MCF 10A (cell line): ENCODE data around the gene BRD7. TPM values are rescaled to one million over a fixed set of nuclear protein-coding genes. Genes with fewer than 3 reads are reported as not detected.

Source experiments
- BruUV-seq: library from RNA; stranded (reverse); fragments of 400-500 nt; replicated peaks from 2 replicates; lab custom pipeline; 2021; lab: Mats Ljungman, UMichigan
- CTCF ChIA-PET: fragments of 300-600 bp; sonication (Branson Sonifier 250); formaldehyde crosslinking; extraction: SDS; loops from one replicate; lab custom pipeline; 2021; ENCODE audit warnings: antibody characterized with exemption, inconsistent platforms; lab: Yijun Ruan, JAX
- POLR2A ChIA-PET: fragments of 300-600, 350-650 bp; sonication (Branson Sonifier 250); formaldehyde crosslinking; extraction: SDS; loops from one replicate; lab custom pipeline; 2020; ENCODE audit warnings: antibody characterized with exemption, inconsistent platforms; lab: Yijun Ruan, JAX
- DNase-seq: peaks from one replicate; pipeline ENCODE4 v3.0.0-alpha.2; 2018; ENCODE audit not compliant: unreplicated experiment
- H3K27ac Mint-ChIP-seq: one replicate; pipeline ENCODE4 v1.8.0; 2022; ENCODE audit warnings: mild to moderate bottlenecking, low read depth, mixed read lengths; ENCODE audit not compliant: unreplicated experiment
- H3K27me3 Mint-ChIP-seq: one replicate; pipeline ENCODE4 v1.8.0; 2022; ENCODE audit warnings: mixed read lengths; ENCODE audit not compliant: insufficient read depth, unreplicated experiment
- H3K36me3 Mint-ChIP-seq: one replicate; pipeline ENCODE4 v1.8.0; 2022; ENCODE audit warnings: mild to moderate bottlenecking, moderate library complexity, mixed read lengths; ENCODE audit not compliant: insufficient read depth, unreplicated experiment
- H3K4me1 Mint-ChIP-seq: one replicate; pipeline ENCODE4 v1.8.0; 2022; ENCODE audit warnings: mixed read lengths; ENCODE audit not compliant: insufficient read depth, unreplicated experiment
- H3K4me3 Mint-ChIP-seq: one replicate; pipeline ENCODE4 v1.8.0; 2022; ENCODE audit warnings: mild to moderate bottlenecking, moderate library complexity, mixed read lengths; ENCODE audit not compliant: unreplicated experiment
- H3K9me3 Mint-ChIP-seq: one replicate; pipeline ENCODE4 v1.8.0; 2022; ENCODE audit warnings: mixed read lengths; ENCODE audit not compliant: unreplicated experiment
- intact Hi-C: fragments of 100-400 bp; cut with micrococcal nuclease; formaldehyde crosslinking; loops from 2 replicates; pipeline ENCODE4 v1.14.1; 2022
- total RNA-seq: library from RNA; stranded (reverse); gene quantifications from 2 replicates; pipeline ENCODE4 v1.2.3, GENCODE V29; 2022
- TF ChIP-seq, protein P1 (sequence below): fragments of 200-600 bp; IDR thresholded peaks from one replicate; pipeline ENCODE4 v1.8.0; 2022; ENCODE audit warnings: antibody characterized with exemption, mild to moderate bottlenecking; ENCODE audit not compliant: unreplicated experiment

Gene BRD7
- total RNA-seq, 1 experiment from 2014 or later, result 75.9 TPM

DNA sequence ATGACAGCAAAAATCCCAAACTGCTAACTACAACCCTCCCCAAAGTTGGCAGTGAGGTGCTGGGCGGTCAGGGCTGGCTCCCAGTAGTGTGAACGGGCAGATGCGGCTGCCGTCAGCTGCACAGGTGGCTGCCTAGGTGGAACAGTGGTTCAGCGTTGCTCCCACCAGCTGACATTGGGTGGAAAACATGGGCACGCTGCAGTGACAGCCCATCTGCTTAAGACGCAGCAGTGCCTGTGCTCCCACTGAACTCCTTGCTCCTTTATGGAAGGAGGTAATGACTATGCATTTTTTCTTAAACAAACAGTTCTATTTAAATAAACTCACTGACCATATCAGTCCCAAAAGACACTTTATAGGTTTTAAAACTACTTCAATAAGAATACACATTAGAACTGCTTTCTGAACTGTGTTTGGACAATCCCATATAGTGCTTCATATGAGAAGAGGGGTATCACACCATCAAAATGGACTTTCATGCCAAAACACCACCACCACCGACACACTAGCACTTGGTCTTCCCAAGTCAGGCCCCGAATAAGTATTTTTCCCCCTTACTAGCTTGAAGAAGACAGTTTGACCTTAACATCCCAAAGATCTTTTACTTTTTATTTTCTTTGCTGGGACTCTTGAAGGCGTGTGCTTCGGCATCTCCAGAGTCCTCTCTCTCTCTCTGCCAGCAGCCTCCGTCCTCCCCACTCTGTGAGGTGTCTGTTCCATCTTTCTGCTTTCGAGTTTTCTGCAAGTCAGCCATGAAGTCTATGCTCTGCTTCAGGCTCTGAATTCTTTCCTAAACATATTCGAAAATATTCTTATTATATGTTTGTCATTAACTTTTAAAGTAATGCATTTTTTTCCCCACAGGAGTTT, 34.4 kb downstream of the BRD7 start:
- TF ChIP-seq, protein P1, sequence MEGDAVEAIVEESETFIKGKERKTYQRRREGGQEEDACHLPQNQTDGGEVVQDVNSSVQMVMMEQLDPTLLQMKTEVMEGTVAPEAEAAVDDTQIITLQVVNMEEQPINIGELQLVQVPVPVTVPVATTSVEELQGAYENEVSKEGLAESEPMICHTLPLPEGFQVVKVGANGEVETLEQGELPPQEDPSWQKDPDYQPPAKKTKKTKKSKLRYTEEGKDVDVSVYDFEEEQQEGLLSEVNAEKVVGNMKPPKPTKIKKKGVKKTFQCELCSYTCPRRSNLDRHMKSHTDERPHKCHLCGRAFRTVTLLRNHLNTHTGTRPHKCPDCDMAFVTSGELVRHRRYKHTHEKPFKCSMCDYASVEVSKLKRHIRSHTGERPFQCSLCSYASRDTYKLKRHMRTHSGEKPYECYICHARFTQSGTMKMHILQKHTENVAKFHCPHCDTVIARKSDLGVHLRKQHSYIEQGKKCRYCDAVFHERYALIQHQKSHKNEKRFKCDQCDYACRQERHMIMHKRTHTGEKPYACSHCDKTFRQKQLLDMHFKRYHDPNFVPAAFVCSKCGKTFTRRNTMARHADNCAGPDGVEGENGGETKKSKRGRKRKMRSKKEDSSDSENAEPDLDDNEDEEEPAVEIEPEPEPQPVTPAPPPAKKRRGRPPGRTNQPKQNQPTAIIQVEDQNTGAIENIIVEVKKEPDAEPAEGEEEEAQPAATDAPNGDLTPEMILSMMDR, result no peak
- Mint-ChIP-seq H3K4me3 (no peak overlapping the region), H3K9me3 (no peaks in the 10 kb centered on the region), H3K4me1 (no peaks in the 10 kb centered on the region), H3K27ac (no peak overlapping the region), H3K36me3 (peaks cover 48% of the 10 kb centered on the region), H3K27me3 (no peaks in the 10 kb centered on the region)
- ChIA-PET CTCF (interaction anchor here (0.6 kb wide), 1 partner anchor 198 kb away, joined by 4 read pairs; no protein-coding TSS in a partner anchor), POLR2A (no interaction called here)
- no TSS peak for BruUV-seq
- DNase-seq, result no peak
- intact Hi-C loops, result no loop called here

DNA sequence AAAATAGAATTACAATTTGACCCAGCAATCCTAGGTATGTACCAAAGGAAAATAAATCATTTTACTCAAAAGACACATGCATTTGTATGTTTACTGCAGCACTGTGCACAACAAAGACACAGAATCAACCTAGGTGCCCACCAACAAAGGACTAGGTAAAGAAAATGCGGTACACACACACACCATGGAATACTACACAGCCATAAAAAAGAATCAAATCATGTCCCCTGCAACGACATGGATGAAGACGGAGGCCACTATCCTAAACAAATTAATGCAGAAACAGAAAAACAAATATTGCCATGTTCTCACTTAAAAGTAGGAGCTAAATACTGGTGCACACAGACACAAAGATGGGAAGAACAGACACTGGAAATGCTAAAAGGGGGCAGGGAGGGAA, 36.2 kb downstream of the BRD7 start:
- TF ChIP-seq, protein P1, result no peak
- BruUV-seq, result no TSS peak
- Mint-ChIP-seq H3K9me3 (no peaks in the 10 kb centered on the region), H3K27me3 (no peaks in the 10 kb centered on the region), H3K4me3 (no peak overlapping the region), H3K27ac (no peak overlapping the region), H3K4me1 (no peaks in the 10 kb centered on the region), H3K36me3 (peaks cover 42% of the 10 kb centered on the region)
- ChIA-PET POLR2A (no interaction called here), CTCF (no interaction called here)
- no peak for DNase-seq
- intact Hi-C loops, result no loop called here

DNA sequence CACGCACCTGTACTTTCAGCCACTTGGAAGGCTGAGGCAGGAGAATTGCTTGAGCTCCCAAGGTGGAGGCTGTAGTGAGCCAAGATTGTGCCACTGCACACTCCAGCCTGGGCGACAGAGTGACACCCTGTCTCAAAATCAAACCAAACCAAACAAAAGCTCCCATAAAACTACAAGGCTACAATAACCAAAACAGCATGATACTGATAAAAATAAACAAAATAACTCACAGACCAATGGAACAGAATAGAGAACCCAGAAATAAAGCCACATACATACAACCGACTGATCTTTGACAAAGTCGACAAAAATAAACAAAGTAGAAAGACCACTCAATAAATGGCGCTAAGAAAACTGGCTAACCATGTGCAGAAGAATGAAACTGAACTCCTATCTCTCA, 37.2 kb downstream of the BRD7 start:
- H3K36me3 Mint-ChIP-seq, result peaks cover 44% of the 10 kb centered on the region
- intact Hi-C loops, result no loop called here
- CTCF ChIA-PET, result interaction anchor here (0.6 kb wide), 1 partner anchor 10 kb away, joined by 4 read pairs; no protein-coding TSS in a partner anchor

More for the DNA sequence above, 37.2 kb downstream of the BRD7 start:
- Mint-ChIP-seq H3K27me3 (no peaks in the 10 kb centered on the region), H3K27ac (no peak overlapping the region), H3K4me1 (no peaks in the 10 kb centered on the region), H3K9me3 (no peaks in the 10 kb centered on the region), H3K4me3 (no peak overlapping the region)
- no TSS peak for BruUV-seq
- DNase-seq, result no peak
- POLR2A ChIA-PET, result no interaction called here
- TF ChIP-seq, protein P1, result no peak
